H9 (cell line): ENCODE data around the gene ABR. TPM values are rescaled to one million over a fixed set of nuclear protein-coding genes. Genes with fewer than 3 reads are reported as not detected.

ENCODE experiments used
- DNase-seq: peaks from one replicate; pipeline ENCODE4 v3.0.0-alpha.2; 2017
- H2AFZ ChIP-seq: one replicate; pipeline ENCODE4 v1.6.1; 2013; ENCODE audit warnings: mild to moderate bottlenecking, low read length, control low read depth, moderate library complexity
- H2AK5ac ChIP-seq: 2 replicates; pipeline ENCODE4 v1.6.1; 2013; ENCODE audit warnings: low read length, control low read depth, mixed read lengths; ENCODE audit not compliant: insufficient read length
- H2BK120ac ChIP-seq: one replicate; pipeline ENCODE4 v1.6.1; 2013; ENCODE audit warnings: low read depth, mild to moderate bottlenecking, low read length, control low read depth, inconsistent platforms; ENCODE audit not compliant: poor library complexity, severe bottlenecking
- H2BK12ac ChIP-seq: 2 replicates; pipeline ENCODE4 v1.6.1; 2013; ENCODE audit warnings: low read length, control low read depth, mixed read lengths, low read depth; ENCODE audit not compliant: insufficient read length
- H2BK15ac ChIP-seq: 2 replicates; pipeline ENCODE4 v1.6.1; 2013; ENCODE audit warnings: low read depth, low read length, control low read depth
- H2BK20ac ChIP-seq: one replicate; pipeline ENCODE4 v1.6.1; 2013; ENCODE audit warnings: low read depth, mild to moderate bottlenecking, low read length, control low read depth, inconsistent platforms; ENCODE audit not compliant: poor library complexity, severe bottlenecking
- H2BK5ac ChIP-seq: 2 replicates; pipeline ENCODE4 v1.6.1; 2013; ENCODE audit warnings: low read length, control low read depth, mixed read lengths; ENCODE audit not compliant: insufficient read length
- H3K14ac ChIP-seq: 2 replicates; pipeline ENCODE4 v1.6.1; 2013; ENCODE audit warnings: low read length, control low read depth; ENCODE audit not compliant: insufficient read depth
- H3K18ac ChIP-seq: 2 replicates; pipeline ENCODE4 v1.6.1; 2013; ENCODE audit warnings: low read depth, mild to moderate bottlenecking, mixed read lengths, low read length, control low read depth; ENCODE audit not compliant: insufficient read length
- H3K23ac ChIP-seq: 2 replicates; pipeline ENCODE4 v1.6.1; 2013; ENCODE audit warnings: low read length, control low read depth, mixed read lengths, low read depth; ENCODE audit not compliant: insufficient read length
- H3K23me2 ChIP-seq: 2 replicates; pipeline ENCODE4 v1.6.1; 2013; ENCODE audit warnings: low read depth, mild to moderate bottlenecking, mixed read lengths, low read length, control low read depth; ENCODE audit not compliant: insufficient read length, poor library complexity, severe bottlenecking
- H3K27ac ChIP-seq: 2 replicates; pipeline ENCODE4 v1.5.1; 2013; ENCODE audit warnings: low read length, control low read depth, mixed read lengths, low read depth; ENCODE audit not compliant: insufficient read length
- H3K27me3 ChIP-seq: 2 replicates; pipeline ENCODE4 v1.6.1; 2013; ENCODE audit warnings: low read length, control low read depth, inconsistent platforms; ENCODE audit not compliant: insufficient read depth
- H3K4ac ChIP-seq: 2 replicates; pipeline ENCODE4 v1.6.1; 2013; ENCODE audit warnings: low read depth, mild to moderate bottlenecking, control low read depth, inconsistent platforms, low read length, moderate library complexity
- H3K4me1 ChIP-seq: 2 replicates; pipeline ENCODE4 v1.6.1; 2013; ENCODE audit warnings: low read length, control low read depth, inconsistent platforms; ENCODE audit not compliant: insufficient read depth
- H3K4me2 ChIP-seq: 2 replicates; pipeline ENCODE4 v1.6.1; 2013; ENCODE audit warnings: low read length, control low read depth, mixed read lengths; ENCODE audit not compliant: insufficient read length, insufficient read depth
- H3K56ac ChIP-seq: 2 replicates; pipeline ENCODE4 v1.6.1; 2013; ENCODE audit warnings: low read depth, mild to moderate bottlenecking, mixed read lengths, low read length, control low read depth; ENCODE audit not compliant: insufficient read length
- H3K79me1 ChIP-seq: 2 replicates; pipeline ENCODE4 v1.6.1; 2013; ENCODE audit warnings: low read depth, mild to moderate bottlenecking, moderate library complexity, low read length, control low read depth, inconsistent platforms; ENCODE audit not compliant: insufficient read depth, poor library complexity, severe bottlenecking
- H3K79me2 ChIP-seq: 2 replicates; pipeline ENCODE4 v1.6.1; 2013; ENCODE audit warnings: low read length, control low read depth, inconsistent platforms; ENCODE audit not compliant: insufficient read depth
- H3K9ac ChIP-seq: 2 replicates; pipeline ENCODE4 v1.6.1; 2013; ENCODE audit warnings: low read length, control low read depth, mixed read lengths; ENCODE audit not compliant: insufficient read length; ENCODE audit errors: extremely low read depth
- H3K9me3 ChIP-seq: one replicate; pipeline ENCODE4 v1.6.1; 2013; ENCODE audit warnings: low read depth, low read length, inconsistent platforms; ENCODE audit not compliant: control insufficient read depth
- H3T11ph ChIP-seq: one replicate; pipeline ENCODE4 v1.6.1; 2013; ENCODE audit warnings: mild to moderate bottlenecking, low read length, control low read depth, inconsistent platforms
- H4K20me1 ChIP-seq: one replicate; pipeline ENCODE4 v1.6.1; 2013; ENCODE audit not compliant: control insufficient read depth, insufficient read length, insufficient read depth
- H4K5ac ChIP-seq: 2 replicates; pipeline ENCODE4 v1.6.1; 2013; ENCODE audit warnings: low read depth, mild to moderate bottlenecking, mixed read lengths, low read length, control low read depth; ENCODE audit not compliant: insufficient read length
- H4K8ac ChIP-seq: replicated peaks from 2 replicates; pipeline ENCODE4 v1.6.1; 2013; ENCODE audit warnings: low read length, control low read depth, mixed read lengths, low read depth; ENCODE audit not compliant: insufficient read length
- H4K91ac ChIP-seq: 2 replicates; pipeline ENCODE4 v1.6.1; 2013; ENCODE audit warnings: low read depth, mild to moderate bottlenecking, moderate library complexity, mixed read lengths, low read length, control low read depth; ENCODE audit not compliant: insufficient read length
- H3K27ac Mint-ChIP-seq, 3 experiments: 2 replicates in 2 of 3; 3 replicates in 1 of 3; pipeline ENCODE4 v1.8.0; 2020 to 2021; ENCODE audit warnings: mixed read lengths in 3 of 3, mild to moderate bottlenecking in 1 of 3, moderate library complexity in 1 of 3
- H3K27me3 Mint-ChIP-seq: 2 replicates; pipeline ENCODE4 v1.8.0; 2021; ENCODE audit warnings: low read depth, mild to moderate bottlenecking, moderate library complexity, mixed read lengths
- H3K36me3 Mint-ChIP-seq, 3 experiments: 2 replicates in 2 of 3; 3 replicates in 1 of 3; pipeline ENCODE4 v1.8.0; 2020 to 2021; ENCODE audit warnings: low read depth in 3 of 3, mixed read lengths in 3 of 3; ENCODE audit not compliant: insufficient read depth in 1 of 3
- H3K4me1 Mint-ChIP-seq, 2 experiments: 2 replicates each; pipeline ENCODE4 v1.8.0; 2020; ENCODE audit warnings: mixed read lengths in 2 of 2
- H3K4me3 Mint-ChIP-seq, 2 experiments: 2 replicates in 1 of 2; 3 replicates in 1 of 2; pipeline ENCODE4 v1.8.0; 2020 to 2021; ENCODE audit warnings: mild to moderate bottlenecking in 2 of 2, mixed read lengths in 2 of 2, moderate library complexity in 1 of 2
- H3K9me3 Mint-ChIP-seq, 2 experiments: 2 replicates in 1 of 2; 3 replicates in 1 of 2; pipeline ENCODE4 v1.8.0; 2020; ENCODE audit warnings: mild to moderate bottlenecking in 2 of 2, mixed read lengths in 2 of 2, moderate library complexity in 1 of 2
- WGBS: extraction: QIAGEN DNeasy Blood & Tissue Kit; methylation state at CpG from one replicate; pipeline ENCODE4 v1.1.7; 2013; ENCODE audit warnings: missing lambda C conversion rate, low lambda C conversion rate, mixed read lengths; ENCODE audit not compliant: insufficient read length; ENCODE audit errors: extremely low coverage; 5-methylcytosine and 5-hydroxymethylcytosine counted together
- total RNA-seq: library from RNA; stranded (reverse); gene quantifications from 2 replicates; pipeline ENCODE4 v1.2.1, GENCODE V29; 2021
- TF ChIP-seq, protein P1 (sequence below): fragments of 200-600 bp; sonication (generic); conservative IDR thresholded peaks from 3 replicates; pipeline ENCODE4 v1.8.0; 2021; ENCODE audit warnings: antibody characterized with exemption, mild to moderate bottlenecking

Gene ABR
- total RNA-seq, 1 experiment from 2014 or later = 34.7 TPM

DNA sequence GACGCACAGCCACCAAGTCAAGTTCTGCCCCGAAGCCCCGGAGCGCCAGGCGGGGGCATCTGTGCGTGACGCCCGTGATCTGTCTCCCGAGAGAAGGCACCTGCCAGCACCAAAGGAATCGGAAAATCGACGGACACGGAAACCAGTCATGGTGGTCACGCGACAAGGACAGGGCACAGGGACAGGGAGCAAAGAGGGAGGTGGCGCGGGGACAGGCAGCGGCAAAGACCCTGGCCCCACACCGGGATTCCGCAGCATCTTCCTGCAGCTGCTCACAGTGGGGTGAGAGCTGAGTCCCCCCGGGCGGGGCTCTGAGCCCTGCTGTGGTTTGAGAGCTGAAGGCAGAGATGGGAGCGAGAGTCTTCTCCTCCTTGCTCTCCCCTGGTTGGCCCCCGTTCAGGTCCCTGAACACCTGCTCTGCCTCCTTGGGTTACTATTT lies 56.4 kb downstream of the ABR start:
- Histone ChIP-seq H3K56ac (no peak overlapping the region), H2BK15ac (no peak overlapping the region), H3K9me3 (no peaks in the 10 kb centered on the region), H3K4me2 (no peak overlapping the region), H2AK5ac (no peak overlapping the region), H2AFZ (no peak overlapping the region), H3K9ac (no peak overlapping the region), H4K20me1 (no peaks in the 10 kb centered on the region), H2BK120ac (no peak overlapping the region), H2BK12ac (no peak overlapping the region), H3K18ac (no peak overlapping the region), H3T11ph (no peak overlapping the region), H3K4ac (no peak overlapping the region), H4K5ac (no peak overlapping the region), H2BK20ac (no peak overlapping the region), H4K8ac (no peak overlapping the region), H3K23me2 (no peaks in the 10 kb centered on the region), H3K27me3 (no peaks in the 10 kb centered on the region), H2BK5ac (no peak overlapping the region), H3K79me2 (no peaks in the 10 kb centered on the region), H3K14ac (no peak overlapping the region), H3K27ac (no peak overlapping the region), H4K91ac (no peak overlapping the region), H3K23ac (no peak overlapping the region), H3K79me1 (no peaks in the 10 kb centered on the region), H3K4me1 (no peaks in the 10 kb centered on the region)
- DNase-seq = no peak
- peaks cover 0 to 18% of the 10 kb centered on the region in 2 experiments; a peak in 3 of 4 replicates for H3K4me1 Mint-ChIP-seq
- peaks cover 0 to 10% (median 3%) of the 10 kb centered on the region in 3 experiments; a peak in 4 of 7 replicates for H3K36me3 Mint-ChIP-seq
- H3K4me3 Mint-ChIP-seq = no peak overlapping the region
- H3K27ac Mint-ChIP-seq = no peak overlapping the region
- peaks cover 3% of the 10 kb centered on the region in 2 experiments; a peak in 4 of 5 replicates for H3K9me3 Mint-ChIP-seq
- TF ChIP-seq, protein P1, sequence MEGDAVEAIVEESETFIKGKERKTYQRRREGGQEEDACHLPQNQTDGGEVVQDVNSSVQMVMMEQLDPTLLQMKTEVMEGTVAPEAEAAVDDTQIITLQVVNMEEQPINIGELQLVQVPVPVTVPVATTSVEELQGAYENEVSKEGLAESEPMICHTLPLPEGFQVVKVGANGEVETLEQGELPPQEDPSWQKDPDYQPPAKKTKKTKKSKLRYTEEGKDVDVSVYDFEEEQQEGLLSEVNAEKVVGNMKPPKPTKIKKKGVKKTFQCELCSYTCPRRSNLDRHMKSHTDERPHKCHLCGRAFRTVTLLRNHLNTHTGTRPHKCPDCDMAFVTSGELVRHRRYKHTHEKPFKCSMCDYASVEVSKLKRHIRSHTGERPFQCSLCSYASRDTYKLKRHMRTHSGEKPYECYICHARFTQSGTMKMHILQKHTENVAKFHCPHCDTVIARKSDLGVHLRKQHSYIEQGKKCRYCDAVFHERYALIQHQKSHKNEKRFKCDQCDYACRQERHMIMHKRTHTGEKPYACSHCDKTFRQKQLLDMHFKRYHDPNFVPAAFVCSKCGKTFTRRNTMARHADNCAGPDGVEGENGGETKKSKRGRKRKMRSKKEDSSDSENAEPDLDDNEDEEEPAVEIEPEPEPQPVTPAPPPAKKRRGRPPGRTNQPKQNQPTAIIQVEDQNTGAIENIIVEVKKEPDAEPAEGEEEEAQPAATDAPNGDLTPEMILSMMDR = no peak
- H3K27me3 Mint-ChIP-seq = peaks cover 19% of the 10 kb centered on the region
- no CpG with 5 or more reads among the region's 24 CpGs for whole genome bisulfite sequencing
